HepG2 (cell line): ENCODE results near the gene DHX16. TPM values are rescaled to one million over a fixed set of nuclear protein-coding genes. Genes with fewer than 3 reads are reported as not detected.

Experiments
- CBX2 ChIP-seq, 2 experiments: fragments of 200-600 bp in 1 of 2; sonication (generic); formaldehyde crosslinking in 1 of 2; IDR thresholded peaks; 2 replicates each; pipeline versions ENCODE4 v1.7.0 to v1.8.1; 2018 to 2022; ENCODE audit warnings: low read depth in 2 of 2, low read length in 1 of 2, mild to moderate bottlenecking in 1 of 2, missing genetic modification reagents in 1 of 2
- HINFP ChIP-seq: sonication (generic); formaldehyde crosslinking; IDR thresholded peaks from 2 replicates; pipeline ENCODE4 v1.4.0; 2020; ENCODE audit warnings: low read depth, mild to moderate bottlenecking, missing genetic modification reagents
- HNRNPL ChIP-seq: fragments of 200-400 bp; formaldehyde crosslinking; IDR thresholded peaks from 2 replicates; pipeline ENCODE4 v1.6.1; 2017; ENCODE audit warnings: mild to moderate bottlenecking, low read depth, low read length
- LCORL ChIP-seq, 2 experiments: fragments of 450-650 bp in 1 of 2; sonication (generic) in 1 of 2; formaldehyde crosslinking in 1 of 2; IDR thresholded peaks; 2 replicates each; pipeline versions ENCODE4 v1.5.0 to v1.6.1; 2017 to 2020; ENCODE audit warnings: antibody characterized with exemption in 1 of 2, missing genetic modification reagents in 1 of 2
- MEF2D ChIP-seq: sonication (generic); formaldehyde crosslinking; IDR thresholded peaks from 2 replicates; pipeline ENCODE4 v1.5.1; 2020; ENCODE audit warnings: mild to moderate bottlenecking, missing genetic modification reagents
- PATZ1 ChIP-seq: sonication (generic); formaldehyde crosslinking; IDR thresholded peaks from 2 replicates; pipeline ENCODE4 v1.4.0; 2020; ENCODE audit warnings: missing genetic modification reagents
- RFX3 ChIP-seq: IDR thresholded peaks from 2 replicates; pipeline ENCODE4 v1.6.1; 2016; ENCODE audit warnings: missing biosample characterization, missing genetic modification reagents
- SCMH1 ChIP-seq: sonication (generic); formaldehyde crosslinking; IDR thresholded peaks from 2 replicates; pipeline ENCODE4 v1.9.0; 2021; ENCODE audit warnings: missing genetic modification reagents, mild to moderate bottlenecking, borderline replicate concordance
- TRIM24 ChIP-seq: sonication (generic); formaldehyde crosslinking; IDR thresholded peaks from 2 replicates; pipeline ENCODE4 v1.8.0; 2022; ENCODE audit warnings: mild to moderate bottlenecking, missing genetic modification reagents
- polyA plus RNA-seq, 8 experiments: library from polyadenylated mRNA; depleted of rRNA in 3 of 8; stranded (reverse) in 7 of 8; unstranded in 1 of 8; fragments of >200 nt; fragmentation: Illumina TruSeq in 4 of 8; extraction: Trizol in 4 of 8; gene quantifications; 2 replicates each; pipeline versions ENCODE4 v1.2.1 to v1.2.3, GENCODE V29; 2011 to 2016; ENCODE audit warnings: low read depth in 4 of 8, missing spikeins in 1 of 8, mixed read lengths in 1 of 8; ENCODE audit not compliant: insufficient read depth in 1 of 8
- total RNA-seq, 5 experiments: library from RNA; depleted of rRNA; stranded (reverse); fragments of >200 nt; fragmentation: Illumina TruSeq; extraction: Trizol; gene quantifications; 2 replicates each; pipeline ENCODE4 v1.2.3, GENCODE V29; 2016; ENCODE audit warnings: low read depth in 1 of 5
- TF ChIP-seq, protein P1 (sequence below), 2 experiments: sonication (generic) in 1 of 2; formaldehyde crosslinking in 1 of 2; IDR thresholded peaks; 2 replicates each; pipeline versions ENCODE4 v1.5.1 to v1.6.1; 2011 to 2020; ENCODE audit warnings: borderline replicate concordance in 1 of 2, low read depth in 1 of 2, low read length in 1 of 2, mild to moderate bottlenecking in 1 of 2, missing genetic modification reagents in 1 of 2, moderate library complexity in 1 of 2
- TF ChIP-seq, protein P2 (sequence below): sonication (generic); formaldehyde crosslinking; IDR thresholded peaks from 2 replicates; pipeline ENCODE4; 2020; ENCODE audit warnings: missing genetic modification reagents, mild to moderate bottlenecking, borderline replicate concordance
- TF ChIP-seq, protein P3 (sequence below): sonication (generic); formaldehyde crosslinking; IDR thresholded peaks from 2 replicates; pipeline ENCODE4 v1.8.1; 2023; ENCODE audit warnings: mild to moderate bottlenecking, moderate library complexity, missing genetic modification reagents

Gene DHX16
- total and polyA plus RNA-seq, 2 of the 13 experiments (the other 11 are each of a cell fraction or from before 2014, with no cell fraction given) = 57.0 to 58.5 TPM

- TF ChIP-seq PATZ1 (no peak), LCORL (IDR thresholded peaks at IDR 0.05) (no peak), LCORL (CRISPR knock-in tag; IDR thresholded peaks at IDR 0.05) (no peak), HINFP (CRISPR knock-in tag) (no peak; the same call in 1 of the 2 replicates), SCMH1 (CRISPR knock-in tag) (no peak), RFX3 (CRISPR knock-in tag) (no peak), MEF2D (CRISPR knock-in tag) (no peak), CBX2 (IDR thresholded peaks at IDR 0.05; ENCODE audit: low read depth, low read length) (no peak), CBX2 (CRISPR knock-in tag; IDR thresholded peaks at IDR 0.05; ENCODE audit: low read depth) (no peak), HNRNPL (no peak), TRIM24 (CRISPR knock-in tag) (no peak)
- TF ChIP-seq, protein P1, sequence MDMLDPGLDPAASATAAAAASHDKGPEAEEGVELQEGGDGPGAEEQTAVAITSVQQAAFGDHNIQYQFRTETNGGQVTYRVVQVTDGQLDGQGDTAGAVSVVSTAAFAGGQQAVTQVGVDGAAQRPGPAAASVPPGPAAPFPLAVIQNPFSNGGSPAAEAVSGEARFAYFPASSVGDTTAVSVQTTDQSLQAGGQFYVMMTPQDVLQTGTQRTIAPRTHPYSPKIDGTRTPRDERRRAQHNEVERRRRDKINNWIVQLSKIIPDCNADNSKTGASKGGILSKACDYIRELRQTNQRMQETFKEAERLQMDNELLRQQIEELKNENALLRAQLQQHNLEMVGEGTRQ (IDR thresholded peaks at IDR 0.05; ENCODE audit: low read depth, low read length) = no peak
- TF ChIP-seq, protein P1 (CRISPR knock-in tag; IDR thresholded peaks at IDR 0.05; ENCODE audit: borderline replicate concordance) = no peak
- TF ChIP-seq, protein P2, sequence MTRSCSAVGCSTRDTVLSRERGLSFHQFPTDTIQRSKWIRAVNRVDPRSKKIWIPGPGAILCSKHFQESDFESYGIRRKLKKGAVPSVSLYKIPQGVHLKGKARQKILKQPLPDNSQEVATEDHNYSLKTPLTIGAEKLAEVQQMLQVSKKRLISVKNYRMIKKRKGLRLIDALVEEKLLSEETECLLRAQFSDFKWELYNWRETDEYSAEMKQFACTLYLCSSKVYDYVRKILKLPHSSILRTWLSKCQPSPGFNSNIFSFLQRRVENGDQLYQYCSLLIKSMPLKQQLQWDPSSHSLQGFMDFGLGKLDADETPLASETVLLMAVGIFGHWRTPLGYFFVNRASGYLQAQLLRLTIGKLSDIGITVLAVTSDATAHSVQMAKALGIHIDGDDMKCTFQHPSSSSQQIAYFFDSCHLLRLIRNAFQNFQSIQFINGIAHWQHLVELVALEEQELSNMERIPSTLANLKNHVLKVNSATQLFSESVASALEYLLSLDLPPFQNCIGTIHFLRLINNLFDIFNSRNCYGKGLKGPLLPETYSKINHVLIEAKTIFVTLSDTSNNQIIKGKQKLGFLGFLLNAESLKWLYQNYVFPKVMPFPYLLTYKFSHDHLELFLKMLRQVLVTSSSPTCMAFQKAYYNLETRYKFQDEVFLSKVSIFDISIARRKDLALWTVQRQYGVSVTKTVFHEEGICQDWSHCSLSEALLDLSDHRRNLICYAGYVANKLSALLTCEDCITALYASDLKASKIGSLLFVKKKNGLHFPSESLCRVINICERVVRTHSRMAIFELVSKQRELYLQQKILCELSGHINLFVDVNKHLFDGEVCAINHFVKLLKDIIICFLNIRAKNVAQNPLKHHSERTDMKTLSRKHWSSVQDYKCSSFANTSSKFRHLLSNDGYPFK (CRISPR knock-in tag) = no peak
- TF ChIP-seq, protein P3, sequence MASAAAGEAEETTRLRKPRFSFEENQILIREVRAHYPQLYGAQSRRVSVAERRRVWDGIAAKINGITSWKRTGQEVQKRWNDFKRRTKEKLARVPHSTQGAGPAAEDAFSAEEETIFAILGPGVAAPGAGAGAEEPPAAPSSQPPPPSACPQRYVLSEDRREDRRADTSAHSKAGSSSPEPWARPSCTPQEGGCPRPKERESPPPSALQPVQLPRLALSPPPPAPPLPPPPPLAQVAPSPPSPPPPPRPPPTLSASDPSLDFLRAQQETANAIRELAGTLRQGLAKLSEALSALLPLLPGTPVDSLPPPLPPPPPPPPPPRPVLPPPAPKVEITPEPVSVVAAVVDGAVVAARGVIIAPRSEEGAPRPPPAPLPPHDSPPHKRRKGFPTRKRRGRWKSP (CRISPR knock-in tag) = no peak
Measured at GRCh38 chr6:30614044-30614842, 58.6 kb downstream of the DHX16 start (continued).
